SK-N-MC (cell line): ENCODE measurements around the gene PPP2R2B.

Experiments
- DNase-seq: peaks from one replicate; pipeline ENCODE4 v3.0.0-alpha.2; 2011; ENCODE audit warnings: low read depth, low spot score
- H3K27ac ChIP-seq: fragments of 200-600 bp; sonication (generic); 2 replicates; pipeline ENCODE4 v1.5.1; 2016; ENCODE audit warnings: mixed run types
- H3K36me3 ChIP-seq: fragments of 200-600 bp; sonication (generic); 2 replicates; pipeline ENCODE4 v1.6.1; 2017; ENCODE audit warnings: antibody characterized with exemption, low read length, mixed read lengths; ENCODE audit not compliant: insufficient read depth
- H3K4me3 ChIP-seq: fragments of 200-600 bp; sonication (generic); 2 replicates; pipeline ENCODE4 v1.5.1; 2016
- H3K9ac ChIP-seq: fragments of 200-600 bp; sonication (generic); 2 replicates; pipeline ENCODE4 v1.8.0; 2017; ENCODE audit warnings: mixed run types, mixed read lengths; ENCODE audit not compliant: insufficient read length
- H3K9me3 ChIP-seq: fragments of 200-600 bp; sonication (generic); 2 replicates; pipeline ENCODE4 v1.6.1; 2017; ENCODE audit warnings: low read depth, mild to moderate bottlenecking, antibody characterized with exemption, low read length, moderate library complexity, mixed read lengths
- EZH2 ChIP-seq: fragments of 200-600 bp; sonication (generic); IDR thresholded peaks from one replicate; pipeline ENCODE4 v1.6.1; 2017; ENCODE audit warnings: antibody characterized with exemption
- FOXP2 ChIP-seq: optimal IDR thresholded peaks from 2 replicates; pipeline ENCODE3; 2011; ENCODE audit warnings: mild to moderate bottlenecking, moderate library complexity; ENCODE audit not compliant: insufficient read depth; ENCODE audit errors: extremely low read length, control extremely low read depth
- POLR2AphosphoS5 ChIP-seq: IDR thresholded peaks from 2 replicates; pipeline ENCODE4 v1.6.1; 2012; ENCODE audit warnings: mild to moderate bottlenecking, low read depth, low read length, borderline replicate concordance

Gene PPP2R2B

GRCh38 chr5:146878476-146879172 is at the start of gene PPP2R2B:
Gene PPP2R2B, minus strand, starts transcription at chr5:146878757.
- Histone ChIP-seq H3K4me3 (peak within 1 kb of the TSS; percentile 61), H3K27ac (no peak within 1 kb of the TSS), H3K9ac (no peak within 1 kb of the TSS), H3K36me3 (no peaks in the 10 kb centered on the region), H3K9me3 (no peaks in the 10 kb centered on the region)
- TF ChIP-seq FOXP2 (no peak), POLR2AphosphoS5 (no peak), EZH2 (no peak)
- no peak for DNase-seq

- TF ChIP-seq POLR2AphosphoS5 (no peak), FOXP2 (no peak), EZH2 (no peak)
- H3K27ac ChIP-seq = no peak overlapping the region
- no peak overlapping the region for H3K9ac ChIP-seq
- DNase-seq = no peak
- H3K4me3 ChIP-seq = no peak overlapping the region
- no peaks in the 10 kb centered on the region for H3K9me3 ChIP-seq
- no peaks in the 10 kb centered on the region for H3K36me3 ChIP-seq
Observed at GRCh38 chr5:146924132-146924531, 45.6 kb upstream of the PPP2R2B start.

- no peaks in the 10 kb centered on the region for H3K36me3 ChIP-seq
- TF ChIP-seq FOXP2 (no peak), EZH2 (no peak), POLR2AphosphoS5 (no peak)
- H3K27ac ChIP-seq = no peak overlapping the region
- H3K9ac ChIP-seq = no peak overlapping the region
- H3K4me3 ChIP-seq = no peak overlapping the region
- no peak for DNase-seq
- H3K9me3 ChIP-seq = no peaks in the 10 kb centered on the region
Observed at GRCh38 chr5:146921225-146921624, 42.7 kb upstream of the PPP2R2B start.

- no peak for DNase-seq
- TF ChIP-seq POLR2AphosphoS5 (no peak), EZH2 (no peak), FOXP2 (no peak)
- H3K9me3 ChIP-seq = no peaks in the 10 kb centered on the region
- H3K9ac ChIP-seq = no peak overlapping the region
- no peak overlapping the region for H3K27ac ChIP-seq
- H3K36me3 ChIP-seq = no peaks in the 10 kb centered on the region
- H3K4me3 ChIP-seq = no peak overlapping the region
Observed at GRCh38 chr5:146920351-146920881, 41.9 kb upstream of the PPP2R2B start.

GRCh38 chr5:146919304-146919703 is 40.7 kb upstream of the PPP2R2B start:
- Histone ChIP-seq H3K9ac (no peak overlapping the region), H3K36me3 (no peaks in the 10 kb centered on the region), H3K4me3 (no peak overlapping the region), H3K27ac (no peak overlapping the region), H3K9me3 (no peaks in the 10 kb centered on the region)
- no peak for DNase-seq
- TF ChIP-seq FOXP2 (no peak), POLR2AphosphoS5 (no peak), EZH2 (no peak)

- H3K4me3 ChIP-seq = no peak overlapping the region
- no peak overlapping the region for H3K27ac ChIP-seq
- no peaks in the 10 kb centered on the region for H3K36me3 ChIP-seq
- no peak for DNase-seq
- TF ChIP-seq FOXP2 = no peak
- TF ChIP-seq POLR2AphosphoS5 = no peak
- TF ChIP-seq EZH2 = no peak
- H3K9ac ChIP-seq = no peak overlapping the region
- H3K9me3 ChIP-seq = no peaks in the 10 kb centered on the region
Observed at GRCh38 chr5:146917931-146918330, 39.4 kb upstream of the PPP2R2B start.

GRCh38 chr5:146912874-146913273 is 34.3 kb upstream of the PPP2R2B start:
- TF ChIP-seq POLR2AphosphoS5 = no peak
- TF ChIP-seq EZH2 = no peak
- TF ChIP-seq FOXP2 = no peak
- no peak overlapping the region for H3K4me3 ChIP-seq
- no peak overlapping the region for H3K27ac ChIP-seq
- no peaks in the 10 kb centered on the region for H3K9me3 ChIP-seq
- no peak for DNase-seq
- H3K9ac ChIP-seq = no peak overlapping the region
- H3K36me3 ChIP-seq = no peaks in the 10 kb centered on the region

DNA sequence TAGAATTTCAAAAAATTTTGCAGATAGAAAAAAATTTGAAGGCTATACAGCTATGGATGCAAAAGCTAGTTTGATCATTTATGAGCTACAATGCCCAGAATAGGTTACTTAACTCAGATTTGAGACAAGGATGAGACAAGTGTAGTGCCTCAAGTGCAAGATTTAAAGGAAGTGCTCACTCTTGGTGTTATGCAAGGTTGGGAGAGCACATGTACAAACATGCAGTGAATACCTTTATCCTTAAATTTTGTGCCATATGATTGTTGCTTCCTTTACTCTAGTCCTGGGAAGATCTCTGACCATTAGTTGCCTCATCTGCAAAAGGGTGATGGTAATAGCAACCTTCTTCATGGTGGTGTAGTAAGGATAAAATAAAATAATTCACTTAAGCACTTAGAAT is 31.7 kb upstream of the PPP2R2B start:
- no peak overlapping the region for H3K27ac ChIP-seq
- TF ChIP-seq POLR2AphosphoS5 (no peak), EZH2 (no peak), FOXP2 (no peak)

DNA sequence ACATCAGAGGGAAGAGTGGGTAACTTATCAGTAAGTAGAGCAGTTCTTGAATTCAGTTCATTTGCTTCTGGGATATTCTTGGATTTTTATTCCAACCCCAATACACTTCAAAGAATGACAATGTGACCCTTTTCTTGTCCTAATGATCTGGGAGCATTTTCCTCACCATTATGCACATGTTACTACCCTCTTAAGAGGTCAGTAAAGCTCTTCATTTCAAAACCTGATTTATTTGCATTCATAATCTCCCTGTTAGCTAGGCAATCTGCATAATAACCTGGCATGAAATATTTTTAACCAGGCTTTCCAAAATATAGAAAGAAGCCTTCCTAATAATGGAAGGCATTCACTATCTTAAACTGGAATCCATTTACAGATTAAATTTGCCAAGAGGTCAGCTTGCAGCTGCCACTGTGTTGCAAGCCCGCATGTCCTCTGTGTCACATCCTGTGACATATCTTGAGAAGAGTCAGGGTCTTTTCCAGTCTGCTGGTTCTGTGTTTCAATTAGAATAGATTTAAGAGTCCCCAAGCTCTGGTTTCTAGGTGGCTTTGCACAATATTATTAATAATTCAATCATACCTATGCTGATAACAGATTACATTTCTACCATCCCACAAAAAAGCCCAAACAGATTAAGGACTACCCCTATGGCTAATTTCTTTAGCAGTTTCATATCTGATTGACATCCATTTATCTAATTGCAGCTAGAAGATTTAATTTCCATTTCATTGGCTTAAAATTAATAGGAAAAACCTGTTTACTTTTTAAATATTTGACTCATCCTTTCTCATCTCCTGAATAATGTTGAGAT is 30.9 kb upstream of the PPP2R2B start:
- TF ChIP-seq EZH2 (no peak), FOXP2 (no peak), POLR2AphosphoS5 (no peak)
- no peaks in the 10 kb centered on the region for H3K36me3 ChIP-seq

More for the DNA sequence above, 31.7 kb upstream of the PPP2R2B start:
- Histone ChIP-seq H3K9ac (no peak overlapping the region), H3K36me3 (no peaks in the 10 kb centered on the region), H3K4me3 (no peak overlapping the region), H3K9me3 (no peaks in the 10 kb centered on the region)
- DNase-seq = no peak

More for the DNA sequence above, 30.9 kb upstream of the PPP2R2B start:
- Histone ChIP-seq H3K4me3 (no peak overlapping the region), H3K27ac (no peak overlapping the region), H3K9me3 (no peaks in the 10 kb centered on the region), H3K9ac (no peak overlapping the region)
- no peak for DNase-seq
